Fibroblast of mammary gland (primary cell): ENCODE results near the gene STAG2.

ENCODE experiments used
- DNase-seq: peaks from one replicate; pipeline ENCODE4 v3.0.0-alpha.2; 2010; ENCODE audit warnings: low read depth
- H3K4me3 ChIP-seq: 2 replicates; pipeline ENCODE4 v1.5.1; 2011; ENCODE audit warnings: low read depth, mild to moderate bottlenecking, low read length, moderate library complexity; ENCODE audit not compliant: control insufficient read depth
- TF ChIP-seq, protein P1 (sequence below): conservative IDR thresholded peaks from 2 replicates; pipeline ENCODE4 v1.5.1; 2011; ENCODE audit warnings: low read depth, low read length, inconsistent platforms; ENCODE audit not compliant: control insufficient read depth, insufficient read depth

The STAG2 gene

DNA sequence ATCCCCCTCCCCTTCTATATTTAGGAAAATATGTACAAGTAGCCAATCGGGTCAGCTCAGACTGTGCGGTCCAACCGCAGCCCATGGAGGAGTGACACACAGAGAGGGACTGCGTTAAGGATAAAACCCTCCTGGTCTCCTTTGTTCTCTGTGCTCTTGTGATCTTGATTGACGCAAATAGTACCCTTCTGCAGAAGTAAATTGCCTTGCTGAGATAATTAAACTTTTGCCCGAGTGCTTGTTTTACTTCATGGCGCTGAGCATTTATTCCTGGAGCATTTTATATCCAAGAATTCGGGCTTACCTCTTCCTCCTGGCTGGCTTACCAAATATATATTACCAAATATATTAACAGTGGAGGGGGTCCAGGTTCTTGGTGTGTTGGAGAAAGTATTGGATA is 184.2 kb downstream of the STAG2 start:
- TF ChIP-seq, protein P1, sequence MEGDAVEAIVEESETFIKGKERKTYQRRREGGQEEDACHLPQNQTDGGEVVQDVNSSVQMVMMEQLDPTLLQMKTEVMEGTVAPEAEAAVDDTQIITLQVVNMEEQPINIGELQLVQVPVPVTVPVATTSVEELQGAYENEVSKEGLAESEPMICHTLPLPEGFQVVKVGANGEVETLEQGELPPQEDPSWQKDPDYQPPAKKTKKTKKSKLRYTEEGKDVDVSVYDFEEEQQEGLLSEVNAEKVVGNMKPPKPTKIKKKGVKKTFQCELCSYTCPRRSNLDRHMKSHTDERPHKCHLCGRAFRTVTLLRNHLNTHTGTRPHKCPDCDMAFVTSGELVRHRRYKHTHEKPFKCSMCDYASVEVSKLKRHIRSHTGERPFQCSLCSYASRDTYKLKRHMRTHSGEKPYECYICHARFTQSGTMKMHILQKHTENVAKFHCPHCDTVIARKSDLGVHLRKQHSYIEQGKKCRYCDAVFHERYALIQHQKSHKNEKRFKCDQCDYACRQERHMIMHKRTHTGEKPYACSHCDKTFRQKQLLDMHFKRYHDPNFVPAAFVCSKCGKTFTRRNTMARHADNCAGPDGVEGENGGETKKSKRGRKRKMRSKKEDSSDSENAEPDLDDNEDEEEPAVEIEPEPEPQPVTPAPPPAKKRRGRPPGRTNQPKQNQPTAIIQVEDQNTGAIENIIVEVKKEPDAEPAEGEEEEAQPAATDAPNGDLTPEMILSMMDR = no peak
- DNase-seq = no peak
- no peak overlapping the region for H3K4me3 ChIP-seq

DNA sequence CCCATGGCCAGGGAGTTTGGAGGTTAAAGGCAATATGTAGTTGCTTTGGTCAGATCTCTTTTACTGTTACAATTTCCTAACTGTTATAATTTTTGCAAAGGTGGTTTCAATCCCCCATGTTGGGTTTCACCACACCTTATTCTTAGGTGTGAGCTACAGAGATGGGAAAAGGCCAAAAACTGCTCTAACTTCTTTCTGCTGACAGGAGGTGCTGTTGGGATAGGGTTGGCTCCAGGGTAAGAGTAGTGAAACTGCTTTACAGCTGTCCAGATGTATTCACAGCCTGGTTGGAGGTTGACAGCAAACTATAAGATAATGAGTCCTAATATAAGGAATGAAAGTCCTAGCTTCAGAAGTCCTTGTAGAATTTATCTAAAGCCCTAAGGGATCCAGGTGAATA is 189.7 kb downstream of the STAG2 start:
- TF ChIP-seq, protein P1 = no peak
- H3K4me3 ChIP-seq = no peak overlapping the region
- DNase-seq = no peak
